ENCODE data around the gene ERP44.

The ERP44 gene

DNA sequence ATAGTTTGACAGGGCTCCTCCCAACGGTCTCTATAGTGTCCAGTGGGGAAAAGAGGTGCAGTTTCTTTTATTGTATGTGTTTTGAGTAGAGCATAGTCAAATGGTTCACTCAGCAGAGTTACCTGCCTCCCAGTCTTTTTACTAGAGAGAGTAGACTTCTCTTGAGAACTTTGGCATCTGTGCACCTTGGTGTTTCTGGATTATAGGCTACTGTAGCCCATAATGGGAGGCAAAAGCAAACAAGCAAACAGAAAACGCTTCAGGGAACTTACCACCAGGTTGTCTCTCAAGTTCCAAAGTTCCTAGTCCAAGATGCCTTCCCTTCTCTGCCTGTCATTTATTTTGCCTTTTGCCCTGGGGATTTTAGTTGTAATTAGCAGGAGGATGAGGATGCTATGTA is 26.4 kb upstream of the ERP44 start:
- no peaks in the 10 kb centered on the region for H3K4me1 ChIP-seq (ENCODE audit: insufficient read depth, low read length)
- H3K36me3 ChIP-seq (ENCODE audit: insufficient read depth, low read length) = peaks cover 7% of the 10 kb centered on the region; the same call in 1 of the 2 replicates
- 0 out of 2 replicates have a peak, but pooled peaks cover 2% of the 10 kb centered on the region for H3K79me2 ChIP-seq (ENCODE audit: insufficient read depth, low read length)

DNA sequence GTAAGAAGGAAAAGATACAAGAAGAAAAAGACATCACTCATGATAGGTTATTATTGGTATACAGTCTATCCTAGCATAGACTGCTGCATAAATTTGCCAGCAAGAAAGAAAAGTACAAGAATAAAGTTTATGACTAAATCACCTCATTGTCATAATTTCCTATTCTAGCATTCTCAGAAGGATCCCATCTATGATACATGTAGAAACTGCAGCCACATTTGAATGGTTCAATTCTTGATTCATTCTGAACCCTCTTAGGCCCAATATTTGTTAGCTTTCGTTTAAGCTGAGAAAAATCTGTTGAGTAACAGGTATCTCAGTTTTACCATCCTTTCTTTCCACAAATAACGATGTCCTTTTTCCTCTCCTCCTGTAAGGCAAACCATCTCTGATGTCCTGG is 21.5 kb upstream of the ERP44 start:
- Histone ChIP-seq H3K36me3 (ENCODE audit: insufficient read depth, low read length) (peaks cover 8% of the 10 kb centered on the region; the same call in 1 of the 2 replicates), H3K4me3 (ENCODE audit: low read depth in 1 of 2, low read length in 2 of 2) (no peak overlapping the region), H3K27me3 (ENCODE audit: insufficient read depth, low read length, poor library complexity) (no peaks in the 10 kb centered on the region), H3K79me2 (ENCODE audit: insufficient read depth, low read length) (0 out of 2 replicates have a peak, but pooled peaks cover 2% of the 10 kb centered on the region), H3K4me2 (ENCODE audit: insufficient read depth, low read length) (no peak overlapping the region), H3K4me1 (ENCODE audit: insufficient read depth, low read length) (no peaks in the 10 kb centered on the region), H3K27ac (ENCODE audit: low read length) (no peak overlapping the region), H4K20me1 (ENCODE audit: insufficient read depth, low read length) (no peaks in the 10 kb centered on the region), H3K9me3 (ENCODE audit: insufficient read depth, low read length, severe bottlenecking) (no peaks in the 10 kb centered on the region), H2AFZ (ENCODE audit: low read depth, low read length) (no peak overlapping the region), H3K9ac (ENCODE audit: low read depth, low read length) (no peak overlapping the region)
- no peak for TF ChIP-seq EZH2 (IDR thresholded peaks at IDR 0.05; ENCODE audit: borderline replicate concordance, low read depth, low read length, severe bottlenecking)
- TF ChIP-seq, protein P1, sequence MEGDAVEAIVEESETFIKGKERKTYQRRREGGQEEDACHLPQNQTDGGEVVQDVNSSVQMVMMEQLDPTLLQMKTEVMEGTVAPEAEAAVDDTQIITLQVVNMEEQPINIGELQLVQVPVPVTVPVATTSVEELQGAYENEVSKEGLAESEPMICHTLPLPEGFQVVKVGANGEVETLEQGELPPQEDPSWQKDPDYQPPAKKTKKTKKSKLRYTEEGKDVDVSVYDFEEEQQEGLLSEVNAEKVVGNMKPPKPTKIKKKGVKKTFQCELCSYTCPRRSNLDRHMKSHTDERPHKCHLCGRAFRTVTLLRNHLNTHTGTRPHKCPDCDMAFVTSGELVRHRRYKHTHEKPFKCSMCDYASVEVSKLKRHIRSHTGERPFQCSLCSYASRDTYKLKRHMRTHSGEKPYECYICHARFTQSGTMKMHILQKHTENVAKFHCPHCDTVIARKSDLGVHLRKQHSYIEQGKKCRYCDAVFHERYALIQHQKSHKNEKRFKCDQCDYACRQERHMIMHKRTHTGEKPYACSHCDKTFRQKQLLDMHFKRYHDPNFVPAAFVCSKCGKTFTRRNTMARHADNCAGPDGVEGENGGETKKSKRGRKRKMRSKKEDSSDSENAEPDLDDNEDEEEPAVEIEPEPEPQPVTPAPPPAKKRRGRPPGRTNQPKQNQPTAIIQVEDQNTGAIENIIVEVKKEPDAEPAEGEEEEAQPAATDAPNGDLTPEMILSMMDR (IDR thresholded peaks at IDR 0.05; ENCODE audit: borderline replicate concordance, extremely low read depth, low read length, poor library complexity, severe bottlenecking) = no peak
- DNase-seq (no peak), ATAC-seq (ENCODE audit: insufficient read depth, low read depth) (no peak)

More for the DNA sequence above, 26.4 kb upstream of the ERP44 start:
- Histone ChIP-seq H2AFZ (ENCODE audit: low read depth, low read length) (no peak overlapping the region), H3K27ac (ENCODE audit: low read length) (no peak overlapping the region), H3K9ac (ENCODE audit: low read depth, low read length) (no peak overlapping the region), H4K20me1 (ENCODE audit: insufficient read depth, low read length) (no peaks in the 10 kb centered on the region), H3K4me3 (ENCODE audit: low read depth in 1 of 2, low read length in 2 of 2) (no peak overlapping the region), H3K4me2 (ENCODE audit: insufficient read depth, low read length) (no peak overlapping the region), H3K27me3 (ENCODE audit: insufficient read depth, low read length, poor library complexity) (no peaks in the 10 kb centered on the region), H3K9me3 (ENCODE audit: insufficient read depth, low read length, severe bottlenecking) (no peaks in the 10 kb centered on the region)
- no peak for DNase-seq
- ATAC-seq (ENCODE audit: insufficient read depth, low read depth) = no peak
- TF ChIP-seq EZH2 (IDR thresholded peaks at IDR 0.05; ENCODE audit: borderline replicate concordance, low read depth, low read length, severe bottlenecking) = no peak
- TF ChIP-seq, protein P1 (IDR thresholded peaks at IDR 0.05; ENCODE audit: borderline replicate concordance, extremely low read depth, low read length, poor library complexity, severe bottlenecking) = no peak

DNA sequence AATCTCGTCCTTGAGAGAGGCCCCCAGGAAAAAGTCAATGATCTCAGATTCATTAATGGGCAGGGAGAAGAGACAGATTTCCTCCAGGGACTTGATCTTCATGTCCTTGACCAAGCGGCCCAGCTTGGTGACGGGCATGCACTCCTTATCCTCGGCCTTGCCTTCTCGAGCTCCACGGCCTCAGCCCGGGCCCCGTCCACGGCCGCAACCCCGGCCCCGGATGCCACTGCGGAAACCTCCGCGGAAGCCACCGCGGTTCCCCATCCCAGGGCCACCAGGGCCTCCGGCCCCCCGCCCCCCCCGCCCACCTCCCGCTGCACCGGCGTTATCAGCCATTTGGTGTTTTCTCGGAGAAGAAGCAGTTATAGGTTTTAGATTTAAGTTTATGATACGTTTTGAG is 18.5 kb upstream of the ERP44 start:
- no peak for TF ChIP-seq EZH2 (IDR thresholded peaks at IDR 0.05; ENCODE audit: borderline replicate concordance, low read depth, low read length, severe bottlenecking)
- TF ChIP-seq, protein P1 (IDR thresholded peaks at IDR 0.05; ENCODE audit: borderline replicate concordance, extremely low read depth, low read length, poor library complexity, severe bottlenecking) = no peak
- Histone ChIP-seq H4K20me1 (ENCODE audit: insufficient read depth, low read length) (no peaks in the 10 kb centered on the region), H3K4me2 (ENCODE audit: insufficient read depth, low read length) (no peak overlapping the region), H3K4me3 (ENCODE audit: low read depth in 1 of 2, low read length in 2 of 2) (no peak overlapping the region), H3K9ac (ENCODE audit: low read depth, low read length) (no peak overlapping the region), H3K79me2 (ENCODE audit: insufficient read depth, low read length) (peaks cover 3% of the 10 kb centered on the region; the same call in 1 of the 2 replicates), H3K4me1 (ENCODE audit: insufficient read depth, low read length) (no peaks in the 10 kb centered on the region), H3K27me3 (ENCODE audit: insufficient read depth, low read length, poor library complexity) (no peaks in the 10 kb centered on the region), H2AFZ (ENCODE audit: low read depth, low read length) (no peak overlapping the region), H3K27ac (ENCODE audit: low read length) (no peak overlapping the region), H3K36me3 (ENCODE audit: insufficient read depth, low read length) (peaks cover 10% of the 10 kb centered on the region; the same call in 1 of the 2 replicates), H3K9me3 (ENCODE audit: insufficient read depth, low read length, severe bottlenecking) (no peaks in the 10 kb centered on the region)
- ATAC-seq (ENCODE audit: insufficient read depth, low read depth) (no peak), DNase-seq (no peak)
